OCI-LY7 (cell line): ENCODE data around the gene SBF2.

ENCODE experiments used
- EZH2phosphoT487 ChIP-seq: fragments of 200-600 bp; sonication (generic); IDR thresholded peaks from 2 replicates; pipeline ENCODE4 v1.6.1; 2018; ENCODE audit warnings: low read depth, borderline replicate concordance, mild to moderate bottlenecking, mixed run types, antibody characterized with exemption, low read length, moderate library complexity, mixed read lengths
- TF ChIP-seq, protein P1 (sequence below): fragments of 200-600 bp; sonication (generic); conservative IDR thresholded peaks from 2 replicates; pipeline ENCODE4 v1.5.1; 2014; ENCODE audit warnings: mild to moderate bottlenecking, antibody characterized with exemption, low read length, moderate library complexity, mixed read lengths

DNA sequence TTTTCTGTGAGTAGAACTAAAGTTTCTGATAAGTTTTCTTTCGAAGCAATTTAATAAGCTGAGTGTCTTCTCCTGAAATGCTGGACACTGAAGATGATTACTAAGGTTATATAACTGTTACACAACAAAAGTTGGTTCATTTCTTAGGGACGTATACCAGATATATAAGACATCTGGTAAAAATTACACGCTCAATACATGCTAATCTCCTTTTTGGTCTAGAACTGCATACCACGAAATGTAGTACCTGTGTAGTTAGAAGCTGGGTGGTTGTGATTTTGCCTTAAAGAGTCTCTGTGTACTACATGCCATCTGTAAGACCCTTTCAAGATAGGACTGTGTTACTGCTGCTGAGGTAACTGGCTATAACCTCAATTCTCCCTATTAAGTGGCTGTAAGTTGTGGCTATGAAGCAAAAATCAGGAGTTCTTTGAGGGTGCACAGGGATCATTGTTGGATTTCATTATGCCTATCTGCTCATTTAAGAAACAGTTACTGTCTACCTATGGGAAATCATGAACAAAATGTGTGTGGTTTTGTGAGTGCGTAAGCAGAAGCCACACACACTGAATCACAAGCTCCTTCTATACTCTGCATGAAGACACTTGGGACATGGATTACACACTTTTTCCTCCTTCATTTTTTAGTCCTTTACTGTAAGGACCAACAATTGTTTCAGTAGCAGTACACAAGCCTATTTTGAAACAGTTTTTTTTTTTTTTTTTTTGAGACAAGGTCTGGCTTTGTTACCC lies 434.3 kb downstream of the SBF2 start:
- TF ChIP-seq, protein P1, sequence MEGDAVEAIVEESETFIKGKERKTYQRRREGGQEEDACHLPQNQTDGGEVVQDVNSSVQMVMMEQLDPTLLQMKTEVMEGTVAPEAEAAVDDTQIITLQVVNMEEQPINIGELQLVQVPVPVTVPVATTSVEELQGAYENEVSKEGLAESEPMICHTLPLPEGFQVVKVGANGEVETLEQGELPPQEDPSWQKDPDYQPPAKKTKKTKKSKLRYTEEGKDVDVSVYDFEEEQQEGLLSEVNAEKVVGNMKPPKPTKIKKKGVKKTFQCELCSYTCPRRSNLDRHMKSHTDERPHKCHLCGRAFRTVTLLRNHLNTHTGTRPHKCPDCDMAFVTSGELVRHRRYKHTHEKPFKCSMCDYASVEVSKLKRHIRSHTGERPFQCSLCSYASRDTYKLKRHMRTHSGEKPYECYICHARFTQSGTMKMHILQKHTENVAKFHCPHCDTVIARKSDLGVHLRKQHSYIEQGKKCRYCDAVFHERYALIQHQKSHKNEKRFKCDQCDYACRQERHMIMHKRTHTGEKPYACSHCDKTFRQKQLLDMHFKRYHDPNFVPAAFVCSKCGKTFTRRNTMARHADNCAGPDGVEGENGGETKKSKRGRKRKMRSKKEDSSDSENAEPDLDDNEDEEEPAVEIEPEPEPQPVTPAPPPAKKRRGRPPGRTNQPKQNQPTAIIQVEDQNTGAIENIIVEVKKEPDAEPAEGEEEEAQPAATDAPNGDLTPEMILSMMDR, result no peak
- TF ChIP-seq EZH2phosphoT487, result no peak
